Osteoblast (primary cell): ENCODE data around the gene BET1L. TPM values are rescaled to one million over a fixed set of nuclear protein-coding genes. Genes with fewer than 3 reads are reported as not detected.
A peak's percentile ranks its signal among the peaks of the same experiment; 100 is the strongest.

Source experiments
- DNase-seq: peaks from one replicate; pipeline ENCODE4 v3.0.0; 2011; ENCODE audit warnings: low spot score, mixed read lengths; ENCODE audit not compliant: insufficient read length; ENCODE audit errors: missing footprints
- H2AFZ ChIP-seq: 2 replicates; pipeline ENCODE4 v1.6.0; 2011; ENCODE audit warnings: mild to moderate bottlenecking, low read length
- H3K27ac ChIP-seq: 2 replicates; pipeline ENCODE4 v1.5.1; 2011; ENCODE audit warnings: mild to moderate bottlenecking, low read depth, low read length, moderate library complexity
- H3K27me3 ChIP-seq: 2 replicates; pipeline ENCODE4 v1.6.0; 2012; ENCODE audit warnings: mild to moderate bottlenecking, control low read depth, inconsistent platforms, low read length, moderate library complexity; ENCODE audit not compliant: insufficient read depth
- H3K36me3 ChIP-seq: 2 replicates; pipeline ENCODE4 v1.5.1; 2011; ENCODE audit warnings: mild to moderate bottlenecking, low read length, control low read depth, moderate library complexity; ENCODE audit not compliant: insufficient read depth
- H3K4me1 ChIP-seq: 2 replicates; pipeline ENCODE4 v1.5.1; 2011; ENCODE audit warnings: mild to moderate bottlenecking, low read length, control low read depth, moderate library complexity; ENCODE audit not compliant: insufficient read depth
- H3K4me2 ChIP-seq: 2 replicates; pipeline ENCODE4 v1.6.0; 2011; ENCODE audit warnings: mild to moderate bottlenecking, low read length; ENCODE audit not compliant: insufficient read depth
- H3K4me3 ChIP-seq: fragments of 200-600 bp; sonication (generic); 3 replicates; pipeline ENCODE4 v1.5.1; 2012; ENCODE audit warnings: mild to moderate bottlenecking, low read length, inconsistent platforms; ENCODE audit not compliant: insufficient read depth
- H3K79me2 ChIP-seq: 2 replicates; pipeline ENCODE4 v1.6.0; 2012; ENCODE audit warnings: mild to moderate bottlenecking, low read length, control low read depth, inconsistent platforms; ENCODE audit not compliant: insufficient read depth
- H3K9me3 ChIP-seq: 2 replicates; pipeline ENCODE4 v1.5.1; 2011; ENCODE audit warnings: low read depth, low read length, control low read depth
- H4K20me1 ChIP-seq: 2 replicates; pipeline ENCODE4 v1.6.0; 2012; ENCODE audit warnings: mild to moderate bottlenecking, low read length, control low read depth; ENCODE audit not compliant: insufficient read depth
- CTCF ChIP-seq: IDR thresholded peaks from 2 replicates; pipeline ENCODE4 v1.5.1; 2011; ENCODE audit warnings: mild to moderate bottlenecking, low read depth, low read length, moderate library complexity; ENCODE audit errors: extremely low read depth
- total RNA-seq: library from RNA; depleted of rRNA; stranded (reverse); fragments of >200 nt; gene quantifications from 2 replicates; pipeline ENCODE4 v1.2.3, GENCODE V29; 2012

The BET1L gene
- total RNA-seq, 1 donor = 24.6 TPM

DNA sequence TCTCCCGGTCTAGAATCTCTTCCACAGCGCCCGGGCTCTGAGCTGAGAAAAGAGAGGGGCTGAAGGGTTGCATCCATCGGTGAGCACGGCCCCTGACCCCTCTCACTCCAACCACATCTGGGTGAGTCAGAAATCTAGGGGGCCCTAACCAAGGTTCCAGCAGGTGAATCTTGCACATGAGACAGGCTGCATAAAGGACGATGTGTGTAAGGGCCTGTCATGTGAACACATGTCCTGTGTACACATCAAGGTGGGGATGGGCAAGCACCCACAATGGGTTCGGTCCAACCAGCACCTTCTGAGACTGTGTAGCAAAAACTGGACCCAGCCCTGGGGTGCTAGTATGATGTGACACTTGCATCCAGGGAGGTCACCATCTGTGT is 1.2 kb downstream of the BET1L start:
- Histone ChIP-seq H3K79me2 (peaks cover 76% of the 10 kb centered on the region), H3K4me3 (peak overlapping the region; percentile 99), H2AFZ (no peak overlapping the region), H3K27ac (peak overlapping the region; percentile 99), H3K27me3 (no peaks in the 10 kb centered on the region), H3K4me2 (peak overlapping the region; percentile 90), H3K4me1 (peaks cover 31% of the 10 kb centered on the region), H3K9me3 (no peaks in the 10 kb centered on the region), H3K36me3 (peaks cover 50% of the 10 kb centered on the region), H4K20me1 (peaks cover 67% of the 10 kb centered on the region)
- TF ChIP-seq CTCF = no peak
- peak; percentile 88 for DNase-seq

- Histone ChIP-seq H3K4me3 (peak overlapping the region; percentile 99), H3K9me3 (no peaks in the 10 kb centered on the region), H3K36me3 (peaks cover 48% of the 10 kb centered on the region), H3K4me2 (peak overlapping the region; percentile 90), H2AFZ (no peak overlapping the region), H3K27me3 (no peaks in the 10 kb centered on the region), H3K4me1 (peaks cover 26% of the 10 kb centered on the region), H4K20me1 (peaks cover 62% of the 10 kb centered on the region), H3K79me2 (peaks cover 70% of the 10 kb centered on the region), H3K27ac (peak overlapping the region; percentile 99)
- peak; percentile 65 for DNase-seq
- TF ChIP-seq CTCF = no peak
Observed at GRCh38 chr11:205221-206001, 1.8 kb downstream of the BET1L start.

GRCh38 chr11:204587-205109 is 2.6 kb downstream of the BET1L start:
- H3K79me2 ChIP-seq = peaks cover 62% of the 10 kb centered on the region
- H3K36me3 ChIP-seq = peaks cover 40% of the 10 kb centered on the region
- peak overlapping the region; percentile 46 for H3K27ac ChIP-seq
- H2AFZ ChIP-seq = no peak overlapping the region
- H3K4me1 ChIP-seq = peaks cover 18% of the 10 kb centered on the region
- H3K4me3 ChIP-seq = no peak overlapping the region
- H3K9me3 ChIP-seq = no peaks in the 10 kb centered on the region
- no peak overlapping the region for H3K4me2 ChIP-seq
- TF ChIP-seq CTCF = no peak
- H4K20me1 ChIP-seq = peaks cover 58% of the 10 kb centered on the region
- peak; percentile 42 for DNase-seq
- no peaks in the 10 kb centered on the region for H3K27me3 ChIP-seq

GRCh38 chr11:203945-204586 is 3.1 kb downstream of the BET1L start:
- DNase-seq = peak; percentile 58
- Histone ChIP-seq H4K20me1 (peaks cover 53% of the 10 kb centered on the region), H3K4me1 (peaks cover 12% of the 10 kb centered on the region), H3K4me2 (no peak overlapping the region), H3K4me3 (no peak overlapping the region), H3K27ac (peak overlapping the region; percentile 46), H3K27me3 (no peaks in the 10 kb centered on the region), H2AFZ (no peak overlapping the region), H3K36me3 (peaks cover 38% of the 10 kb centered on the region), H3K9me3 (no peaks in the 10 kb centered on the region), H3K79me2 (peaks cover 57% of the 10 kb centered on the region)
- no peak for TF ChIP-seq CTCF
